Vagina (tissue), 2 donors: ENCODE data around the gene NCOA3.

Experiments used
- POLR2A ChIP-seq, 2 donors: fragments of 450-650 bp; IDR thresholded peaks; one replicate each; pipeline ENCODE4 v1.6.1; 2017; ENCODE audit warnings: antibody characterized with exemption in 2 of 2, mild to moderate bottlenecking in 2 of 2, moderate library complexity in 2 of 2
- TF ChIP-seq, protein P1 (sequence below), 3 experiments: fragments of 450-650 bp in 2 of 3; fragments of 200-600 bp in 1 of 3; sonication (generic) in 1 of 3; IDR thresholded peaks; one replicate each; pipeline ENCODE4 v1.5.1; 2017 to 2019; ENCODE audit warnings: antibody characterized with exemption in 3 of 3, mild to moderate bottlenecking in 2 of 3, moderate library complexity in 2 of 3

DNA sequence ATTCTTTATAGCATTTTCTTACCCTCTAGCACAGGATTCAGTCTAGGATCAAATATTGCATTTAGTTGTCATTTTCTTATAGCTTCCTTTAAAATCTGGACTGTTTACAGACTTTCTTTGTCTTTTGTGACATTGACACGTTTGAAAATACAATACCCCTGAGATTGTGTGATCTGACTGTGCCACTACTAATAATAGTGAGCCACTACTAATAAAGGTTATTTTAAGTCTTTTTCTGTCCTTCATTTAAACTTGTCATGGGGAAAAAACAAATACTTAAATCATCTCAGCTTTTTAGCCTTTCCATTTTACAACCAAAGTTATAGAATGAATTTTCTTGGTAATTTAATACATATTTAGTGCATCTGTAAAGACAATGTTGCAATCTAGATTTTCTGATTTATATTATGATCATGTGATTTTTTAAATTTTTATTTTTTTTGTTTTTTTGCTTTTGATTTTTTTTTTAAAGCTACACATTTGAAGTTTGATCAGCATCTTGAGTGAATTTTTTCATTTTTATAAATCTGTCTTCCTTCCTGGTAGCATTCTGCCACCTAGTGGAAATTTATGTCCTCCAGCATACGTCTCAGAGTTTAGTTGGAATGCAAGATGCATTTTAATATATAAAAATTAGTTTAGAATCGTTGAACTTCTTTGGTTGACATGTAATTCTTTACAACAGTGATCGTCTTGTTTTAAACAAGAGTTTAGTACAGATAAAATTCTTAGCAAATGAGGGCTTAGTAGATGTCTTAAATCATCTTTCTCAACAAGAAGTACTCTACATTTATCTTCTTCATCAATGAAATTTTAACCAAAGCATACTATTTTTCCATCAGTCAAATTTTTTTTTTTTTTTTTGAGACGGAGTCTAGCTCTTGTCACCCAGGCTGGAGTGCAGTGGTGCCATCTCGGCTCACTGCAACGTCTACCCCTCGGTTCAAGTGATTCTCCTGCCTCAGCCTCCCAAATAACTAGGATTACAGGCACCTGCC, 119.4 kb downstream of the NCOA3 start:
- TF ChIP-seq, protein P1, sequence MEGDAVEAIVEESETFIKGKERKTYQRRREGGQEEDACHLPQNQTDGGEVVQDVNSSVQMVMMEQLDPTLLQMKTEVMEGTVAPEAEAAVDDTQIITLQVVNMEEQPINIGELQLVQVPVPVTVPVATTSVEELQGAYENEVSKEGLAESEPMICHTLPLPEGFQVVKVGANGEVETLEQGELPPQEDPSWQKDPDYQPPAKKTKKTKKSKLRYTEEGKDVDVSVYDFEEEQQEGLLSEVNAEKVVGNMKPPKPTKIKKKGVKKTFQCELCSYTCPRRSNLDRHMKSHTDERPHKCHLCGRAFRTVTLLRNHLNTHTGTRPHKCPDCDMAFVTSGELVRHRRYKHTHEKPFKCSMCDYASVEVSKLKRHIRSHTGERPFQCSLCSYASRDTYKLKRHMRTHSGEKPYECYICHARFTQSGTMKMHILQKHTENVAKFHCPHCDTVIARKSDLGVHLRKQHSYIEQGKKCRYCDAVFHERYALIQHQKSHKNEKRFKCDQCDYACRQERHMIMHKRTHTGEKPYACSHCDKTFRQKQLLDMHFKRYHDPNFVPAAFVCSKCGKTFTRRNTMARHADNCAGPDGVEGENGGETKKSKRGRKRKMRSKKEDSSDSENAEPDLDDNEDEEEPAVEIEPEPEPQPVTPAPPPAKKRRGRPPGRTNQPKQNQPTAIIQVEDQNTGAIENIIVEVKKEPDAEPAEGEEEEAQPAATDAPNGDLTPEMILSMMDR (IDR thresholded peaks at IDR 0.05) = peak; percentile 66 to 76 (median 71)
- TF ChIP-seq POLR2A (IDR thresholded peaks at IDR 0.05) = no peak
